ENCODE results near the gene FAM174A. TPM values are rescaled to one million over a fixed set of nuclear protein-coding genes. Genes with fewer than 3 reads are reported as not detected.

Gene FAM174A
- 10 to 100 TPM; 27.8 to 57.3 (median 45.6) TPM for total RNA-seq

GRCh38 chr5:100535060-100536005 lies at the start of gene FAM174A:
FAM174A (plus strand) TSS chr5:100535374; CDS start chr5:100535531, 157 bp downstream.
- Histone ChIP-seq H3K27me3 (no peaks in the 10 kb centered on the region), H3K27ac (peak within 1 kb of the TSS; percentile 84), H3K36me3 (no peaks in the 10 kb centered on the region), H3K4me3 (peak within 1 kb of the TSS; percentile 88), H3K9me3 (no peaks in the 10 kb centered on the region), H3K4me1 (peaks cover 46% of the 10 kb centered on the region)
- under 1% methylated on average over 34 of the region's 62 CpGs for WGBS
- DNase-seq (ENCODE audit: low spot score in 2 of 2): peak; percentile 97
- TF ChIP-seq POLR2A (IDR thresholded peaks at IDR 0.05): peak in 1 of 2 donors; percentile 26
- TF ChIP-seq POLR2AphosphoS5 (IDR thresholded peaks at IDR 0.05): peak in 1 of 3 donors; percentile 30
- TF ChIP-seq CTCF (IDR thresholded peaks at IDR 0.05): no peak

- H3K36me3 ChIP-seq: no peaks in the 10 kb centered on the region
- no peak overlapping the region for H3K27ac ChIP-seq
- no peak overlapping the region for H3K4me3 ChIP-seq
- no peaks in the 10 kb centered on the region for H3K9me3 ChIP-seq
- DNase-seq (ENCODE audit: low spot score in 2 of 2): no peak
- no peaks in the 10 kb centered on the region for H3K4me1 ChIP-seq
- 95% methylated on average over 1 of the region's 1 CpG for WGBS
- TF ChIP-seq EP300 (IDR thresholded peaks at IDR 0.05) (no peak), POLR2A (IDR thresholded peaks at IDR 0.05) (no peak), POLR2AphosphoS5 (IDR thresholded peaks at IDR 0.05) (no peak), CTCF (IDR thresholded peaks at IDR 0.05) (no peak)
- no peaks in the 10 kb centered on the region for H3K27me3 ChIP-seq
Measured at GRCh38 chr5:100493996-100494395, 41.2 kb upstream of the FAM174A start.

GRCh38 chr5:100496296-100496695 lies 38.9 kb upstream of the FAM174A start:
- no peak for TF ChIP-seq CTCF (IDR thresholded peaks at IDR 0.05)
- no peak for TF ChIP-seq POLR2A (IDR thresholded peaks at IDR 0.05)
- no peak for TF ChIP-seq POLR2AphosphoS5 (IDR thresholded peaks at IDR 0.05)
- TF ChIP-seq EP300 (IDR thresholded peaks at IDR 0.05): no peak
- no peak overlapping the region for H3K4me3 ChIP-seq
- WGBS: 75% methylated on average over 1 of the region's 1 CpG
- no peaks in the 10 kb centered on the region for H3K4me1 ChIP-seq
- H3K27me3 ChIP-seq: no peaks in the 10 kb centered on the region
- no peaks in the 10 kb centered on the region for H3K36me3 ChIP-seq
- no peak for DNase-seq (ENCODE audit: low spot score in 2 of 2)
- no peak overlapping the region for H3K27ac ChIP-seq
- no peaks in the 10 kb centered on the region for H3K9me3 ChIP-seq

- H3K27ac ChIP-seq: no peak overlapping the region
- 76% methylated on average over 2 of the region's 2 CpGs for WGBS
- TF ChIP-seq POLR2A (IDR thresholded peaks at IDR 0.05) (no peak), POLR2AphosphoS5 (IDR thresholded peaks at IDR 0.05) (no peak), EP300 (IDR thresholded peaks at IDR 0.05) (no peak), CTCF (IDR thresholded peaks at IDR 0.05) (no peak)
Measured at GRCh38 chr5:100502684-100503083, 32.5 kb upstream of the FAM174A start.

DNA sequence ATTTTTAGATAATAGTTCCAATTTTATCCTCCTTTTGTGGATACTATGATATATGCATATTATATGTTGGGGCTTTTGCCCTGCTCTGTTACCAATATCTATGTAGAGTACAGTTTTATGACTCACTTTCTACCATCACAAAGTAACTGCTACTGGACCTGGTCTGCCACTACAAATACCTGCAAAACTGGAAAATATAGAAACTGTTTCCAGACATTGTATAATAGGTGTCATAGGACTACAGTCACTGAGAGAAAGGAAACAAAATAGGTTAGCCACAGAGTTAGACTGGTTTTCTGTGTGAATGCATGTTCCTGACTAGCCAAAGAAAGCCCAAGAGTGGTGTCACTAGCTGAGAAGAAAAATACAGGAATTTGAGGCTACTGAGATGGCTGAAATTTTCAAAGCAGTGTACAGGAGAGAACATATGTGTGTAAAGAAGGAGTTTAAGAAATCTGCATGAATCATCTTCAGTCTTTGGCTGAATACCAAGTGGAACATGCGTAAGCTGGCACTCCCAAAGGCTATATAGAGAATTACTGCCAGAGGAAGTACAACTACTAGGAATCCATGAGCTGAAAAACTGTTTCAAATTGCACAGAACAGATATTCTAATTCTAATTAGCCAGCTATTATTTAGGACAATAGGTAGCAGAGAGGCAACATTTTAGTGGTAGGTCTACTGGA lies 29.0 kb upstream of the FAM174A start:
- DNase-seq (ENCODE audit: low spot score in 2 of 2): no peak
- WGBS: 21% methylated on average over 1 of the region's 1 CpG
- Histone ChIP-seq H3K9me3 (no peaks in the 10 kb centered on the region), H3K36me3 (no peaks in the 10 kb centered on the region), H3K27me3 (no peaks in the 10 kb centered on the region), H3K27ac (peak overlapping the region; percentile 30), H3K4me3 (no peak overlapping the region), H3K4me1 (peaks cover 16% of the 10 kb centered on the region)
- no peak for TF ChIP-seq POLR2A (IDR thresholded peaks at IDR 0.05)

More at GRCh38 chr5:100502684-100503083, 32.5 kb upstream of the FAM174A start:
- Histone ChIP-seq H3K4me1 (peaks cover 10% of the 10 kb centered on the region), H3K27me3 (no peaks in the 10 kb centered on the region), H3K9me3 (no peaks in the 10 kb centered on the region), H3K36me3 (no peaks in the 10 kb centered on the region), H3K4me3 (no peak overlapping the region)
- DNase-seq (ENCODE audit: low spot score in 2 of 2): no peak
